Measurements from ENCODE around the gene EDN3. TPM values are rescaled to one million over a fixed set of nuclear protein-coding genes. Genes with fewer than 3 reads are reported as not detected.

EDN3 gene
- total RNA-seq, 4 donors from 2014 or later, result 3.7 to 18.0 (median 11.7) TPM

- no peak for DNase-seq (ENCODE audit: extremely low spot score)
- H3K36me3 ChIP-seq, result no peaks in the 10 kb centered on the region
- peaks cover 0 to 18% (median 0%) of the 10 kb centered on the region in 4 donors for H3K27me3 ChIP-seq
- no peaks in the 10 kb centered on the region for H3K9me3 ChIP-seq
- no peak overlapping the region for H3K27ac ChIP-seq (replicated peaks in 1 of 4)
- H3K4me1 ChIP-seq, result no peaks in the 10 kb centered on the region
- H3K4me3 ChIP-seq, result no peak overlapping the region
- no peak for TF ChIP-seq CTCF (IDR thresholded peaks at IDR 0.05)
- TF ChIP-seq POLR2A (IDR thresholded peaks at IDR 0.05; ENCODE audit: low read depth), result no peak
- no peak for TF ChIP-seq POLR2AphosphoS5 (IDR thresholded peaks at IDR 0.05)
- no peak for TF ChIP-seq EP300 (IDR thresholded peaks at IDR 0.05)
- WGBS, result 84% methylated on average over 17 of the region's 17 CpGs
- intact Hi-C loops (cut with DNase I), result no loop called here
Observed at GRCh38 chr20:59322585-59323454, 22.4 kb downstream of the EDN3 start.

DNA sequence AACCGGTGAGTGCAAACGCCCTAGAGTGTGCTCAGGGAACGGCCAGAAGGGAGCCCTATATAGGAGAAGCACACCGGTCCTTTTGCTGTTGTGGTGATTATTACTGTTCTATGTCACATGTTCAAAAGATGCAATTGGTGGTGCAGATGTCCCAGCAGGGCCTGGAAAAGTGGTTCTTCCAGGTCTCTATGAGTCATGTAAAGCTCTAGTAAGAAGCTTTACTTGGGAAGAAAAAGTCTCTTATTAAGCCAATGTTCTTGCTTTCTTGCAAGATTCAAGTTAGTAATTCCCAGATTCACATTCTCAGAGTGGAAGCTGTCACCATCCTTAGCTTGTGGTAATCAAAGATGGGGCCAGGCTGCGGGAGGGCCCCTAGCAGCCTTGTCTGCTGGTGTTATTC, 23.3 kb downstream of the EDN3 start:
- TF ChIP-seq POLR2AphosphoS5 (IDR thresholded peaks at IDR 0.05) (no peak), POLR2A (IDR thresholded peaks at IDR 0.05; ENCODE audit: low read depth) (no peak), CTCF (IDR thresholded peaks at IDR 0.05) (no peak)
- Histone ChIP-seq H3K9me3 (no peaks in the 10 kb centered on the region), H3K27ac (replicated peaks in 1 of 4) (no peak overlapping the region), H3K36me3 (no peaks in the 10 kb centered on the region), H3K4me3 (no peak overlapping the region), H3K27me3 (peaks cover 0 to 11% (median 0%) of the 10 kb centered on the region in 4 donors), H3K4me1 (no peaks in the 10 kb centered on the region)
- intact Hi-C loops (cut with DNase I), result no loop called here
- no peak for DNase-seq (ENCODE audit: extremely low spot score)
- WGBS, result 85% methylated on average over 5 of the region's 5 CpGs

DNA sequence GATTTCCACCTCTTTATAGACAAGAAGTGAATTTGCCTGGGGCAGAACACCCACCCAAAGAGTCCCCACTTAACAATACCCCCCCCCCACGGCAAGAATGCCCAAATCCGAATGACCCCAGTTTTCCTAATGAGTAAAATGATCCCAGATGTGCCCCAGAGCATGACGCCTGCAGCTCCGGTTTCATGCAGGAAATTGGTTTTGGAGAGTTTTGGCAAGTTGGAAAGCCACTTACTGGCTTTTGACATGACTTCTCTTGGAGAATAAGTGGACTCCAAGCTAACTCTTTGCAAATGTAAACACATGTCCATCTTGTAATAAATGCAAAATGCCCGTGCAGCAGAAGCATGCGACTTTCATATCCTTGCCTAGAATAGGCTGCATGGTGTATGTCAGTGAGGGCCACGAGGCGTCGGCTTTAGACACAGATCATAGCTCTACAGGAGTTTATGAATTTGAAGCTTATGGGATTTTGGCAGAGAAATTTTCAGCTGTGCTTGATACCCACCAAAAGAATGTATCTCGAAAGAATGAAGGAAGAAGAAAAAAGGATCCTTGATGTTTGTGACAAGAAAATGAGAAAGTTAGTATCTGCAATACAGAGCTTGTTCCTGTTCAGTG, 24.2 kb downstream of the EDN3 start:
- H3K4me1 ChIP-seq, result no peaks in the 10 kb centered on the region
- H3K36me3 ChIP-seq, result no peaks in the 10 kb centered on the region
- TF ChIP-seq CTCF (IDR thresholded peaks at IDR 0.05), result no peak
- intact Hi-C loops (cut with DNase I), result no loop called here
- no peak for DNase-seq (ENCODE audit: extremely low spot score)
- H3K4me3 ChIP-seq, result no peak overlapping the region
- no peak overlapping the region for H3K27ac ChIP-seq (replicated peaks in 1 of 4)
- no peaks in the 10 kb centered on the region for H3K9me3 ChIP-seq
- 54% methylated on average over 8 of the region's 10 CpGs for WGBS
- peaks cover 0 to 14% (median 0%) of the 10 kb centered on the region in 4 donors for H3K27me3 ChIP-seq

DNA sequence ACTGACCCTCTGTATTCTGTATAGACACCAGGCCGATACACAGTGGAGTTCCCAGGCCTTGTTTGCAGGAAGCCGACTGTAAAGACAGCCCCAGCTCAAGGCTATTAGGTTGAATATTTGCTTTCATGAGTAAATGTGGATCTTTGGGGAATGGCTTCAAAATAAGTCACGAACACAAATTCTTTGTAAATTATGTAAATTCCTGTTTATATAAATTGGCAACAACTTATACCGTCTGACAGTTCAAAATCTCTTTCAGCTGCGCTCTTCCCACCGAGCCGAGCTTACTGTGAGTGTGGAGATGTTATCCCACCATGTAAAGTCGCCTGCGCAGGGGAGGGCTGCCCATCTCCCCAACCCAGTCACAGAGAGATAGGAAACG, 24.7 kb downstream of the EDN3 start:
- H3K27ac ChIP-seq (replicated peaks in 1 of 4), result no peak overlapping the region
- intact Hi-C loops (cut with DNase I), result no loop called here
- no peaks in the 10 kb centered on the region for H3K36me3 ChIP-seq
- no peak overlapping the region for H3K4me3 ChIP-seq
- WGBS, result 85% methylated on average over 10 of the region's 10 CpGs
- H3K4me1 ChIP-seq, result no peaks in the 10 kb centered on the region
- no peak for TF ChIP-seq EP300 (IDR thresholded peaks at IDR 0.05)
- TF ChIP-seq POLR2A (IDR thresholded peaks at IDR 0.05; ENCODE audit: low read depth), result no peak
- no peak for TF ChIP-seq CTCF (IDR thresholded peaks at IDR 0.05)
- TF ChIP-seq POLR2AphosphoS5 (IDR thresholded peaks at IDR 0.05), result no peak
- peaks cover 0 to 20% (median 0%) of the 10 kb centered on the region in 4 donors for H3K27me3 ChIP-seq
- no peak for DNase-seq (ENCODE audit: extremely low spot score)
- no peaks in the 10 kb centered on the region for H3K9me3 ChIP-seq
